Measurements from ENCODE around the gene MRPS2.

GRCh38 chr9:135533674-135534073 lies 33.2 kb downstream of the MRPS2 start:
- TF ChIP-seq CTCF (IDR thresholded peaks at IDR 0.05) = no peak
- TF ChIP-seq POLR2AphosphoS5 (IDR thresholded peaks at IDR 0.05; ENCODE audit: insufficient read depth in 1 of 2, low read depth in 1 of 2) = no peak

All from vagina (tissue), 2 donors.